Uterus (tissue), 2 donors: ENCODE results near the gene TMEM121.
"Not testable (repeated sequence)": the region's sequence is repeated elsewhere in the genome, so short reads cannot be mapped to it uniquely, and the experiment has no call there.

ENCODE experiments used
- POLR2A ChIP-seq, 2 donors: fragments of 450-650 bp; IDR thresholded peaks; one replicate each; pipeline ENCODE4 v1.6.1; 2016; ENCODE audit warnings: antibody characterized with exemption in 2 of 2, mild to moderate bottlenecking in 1 of 2, moderate library complexity in 1 of 2
- TF ChIP-seq, protein P1 (sequence below), 4 experiments: fragments of 200-600 bp in 2 of 4; fragments of 450-650 bp in 2 of 4; sonication (generic) in 2 of 4; IDR thresholded peaks; one replicate each; pipeline ENCODE4 v1.5.1; 2016 to 2019; ENCODE audit warnings: antibody characterized with exemption in 4 of 4, mild to moderate bottlenecking in 2 of 4, moderate library complexity in 1 of 4

DNA sequence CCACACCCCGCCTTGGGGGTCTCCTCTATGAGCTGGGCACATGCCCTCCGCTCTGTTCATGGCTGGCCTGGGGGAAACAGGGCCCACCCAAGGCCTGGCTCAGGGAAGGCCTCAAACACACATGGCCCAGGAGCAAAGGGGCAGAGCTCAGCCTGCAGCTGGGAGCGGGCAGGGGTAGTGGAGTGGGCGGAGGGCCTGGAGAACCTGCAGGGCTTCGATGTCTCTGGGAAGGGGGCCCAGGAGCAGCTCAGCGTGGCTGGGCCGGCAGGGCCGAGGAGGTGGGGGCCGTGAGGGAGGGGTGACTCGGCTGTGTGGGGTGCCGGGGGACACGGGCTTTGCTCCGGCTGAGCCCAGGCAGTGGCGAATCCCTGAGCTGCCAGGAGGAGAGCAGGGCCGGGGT is 47.5 kb downstream of the TMEM121 start:
- TF ChIP-seq, protein P1, sequence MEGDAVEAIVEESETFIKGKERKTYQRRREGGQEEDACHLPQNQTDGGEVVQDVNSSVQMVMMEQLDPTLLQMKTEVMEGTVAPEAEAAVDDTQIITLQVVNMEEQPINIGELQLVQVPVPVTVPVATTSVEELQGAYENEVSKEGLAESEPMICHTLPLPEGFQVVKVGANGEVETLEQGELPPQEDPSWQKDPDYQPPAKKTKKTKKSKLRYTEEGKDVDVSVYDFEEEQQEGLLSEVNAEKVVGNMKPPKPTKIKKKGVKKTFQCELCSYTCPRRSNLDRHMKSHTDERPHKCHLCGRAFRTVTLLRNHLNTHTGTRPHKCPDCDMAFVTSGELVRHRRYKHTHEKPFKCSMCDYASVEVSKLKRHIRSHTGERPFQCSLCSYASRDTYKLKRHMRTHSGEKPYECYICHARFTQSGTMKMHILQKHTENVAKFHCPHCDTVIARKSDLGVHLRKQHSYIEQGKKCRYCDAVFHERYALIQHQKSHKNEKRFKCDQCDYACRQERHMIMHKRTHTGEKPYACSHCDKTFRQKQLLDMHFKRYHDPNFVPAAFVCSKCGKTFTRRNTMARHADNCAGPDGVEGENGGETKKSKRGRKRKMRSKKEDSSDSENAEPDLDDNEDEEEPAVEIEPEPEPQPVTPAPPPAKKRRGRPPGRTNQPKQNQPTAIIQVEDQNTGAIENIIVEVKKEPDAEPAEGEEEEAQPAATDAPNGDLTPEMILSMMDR (IDR thresholded peaks at IDR 0.05): not testable (repeated sequence)
- not testable (repeated sequence) for TF ChIP-seq POLR2A (IDR thresholded peaks at IDR 0.05)
